ENCODE data around the gene MALSU1.

Gene MALSU1

GRCh38 chr7:23358152-23358674, 59.1 kb downstream of the MALSU1 start:
- no peak for TF ChIP-seq CTCF (IDR thresholded peaks at IDR 0.05; ENCODE audit: low read depth, low read length)
- no peak for DNase-seq
- Histone ChIP-seq H3K9me3 (ENCODE audit: severe bottlenecking) (no peaks in the 10 kb centered on the region), H3K36me3 (peaks cover 13% of the 10 kb centered on the region), H3K27ac (no peak overlapping the region), H3K4me3 (ENCODE audit: low read depth, low read length) (no peak overlapping the region), H3K27me3 (ENCODE audit: insufficient read depth, low read depth, severe bottlenecking) (no peaks in the 10 kb centered on the region)
